ENCODE measurements around the gene CLDN15. TPM values are rescaled to one million over a fixed set of nuclear protein-coding genes. Genes with fewer than 3 reads are reported as not detected.
"Not testable (repeated sequence)": the region's sequence is repeated elsewhere in the genome, so short reads cannot be mapped to it uniquely, and the experiment has no call there.

The CLDN15 gene
- total RNA-seq, 2 experiments from 2014 or later: 17.8 to 31.9 TPM

- intact Hi-C loops (cut with micrococcal nuclease; ENCODE audit: unreplicated experiment): no loop called here
- CTCF ChIA-PET (ENCODE audit: unreplicated experiment): no interaction called here
- TF ChIP-seq EZH2phosphoT487 (IDR thresholded peaks at IDR 0.05; ENCODE audit: borderline replicate concordance, low read depth, low read length) (no peak), CTCF (conservative IDR thresholded peaks at IDR 0.05; ENCODE audit: low read length) (no peak)
Observed at GRCh38 chr7:101269664-101270063, 32.1 kb upstream of the CLDN15 start.

GRCh38 chr7:101265622-101266516 lies 28.3 kb upstream of the CLDN15 start:
- no peak for DNase-seq (ENCODE audit: low spot score)
- no peak for TF ChIP-seq CTCF (conservative IDR thresholded peaks at IDR 0.05; ENCODE audit: low read length)
- TF ChIP-seq EZH2phosphoT487 (IDR thresholded peaks at IDR 0.05; ENCODE audit: borderline replicate concordance, low read depth, low read length): no peak
- Histone ChIP-seq H3K9me3 (ENCODE audit: low read length) (no peaks in the 10 kb centered on the region), H4K20me1 (ENCODE audit: insufficient read depth, low read length) (no peaks in the 10 kb centered on the region), H2AFZ (ENCODE audit: low read length) (no peak overlapping the region), H3K4me3 (ENCODE audit: low read depth, low read length, poor library complexity, severe bottlenecking) (no peak overlapping the region), H3K9me2 (ENCODE audit: insufficient read depth, low read length) (no peaks in the 10 kb centered on the region), H3K4me1 (ENCODE audit: insufficient read depth, low read length, poor library complexity, severe bottlenecking) (no peaks in the 10 kb centered on the region), H3K27ac (ENCODE audit: low read depth, low read length, poor library complexity, severe bottlenecking) (no peak overlapping the region), H3K79me2 (ENCODE audit: insufficient read depth, low read depth, low read length) (no peaks in the 10 kb centered on the region), H3K4me2 (ENCODE audit: low read length) (no peak overlapping the region), H3K36me3 (ENCODE audit: insufficient read depth, low read length) (no peaks in the 10 kb centered on the region)
- BruUV-seq (replicated peaks): no TSS peak
- POLR2A ChIA-PET: interaction anchor here (0.6 kb wide), 2 partner anchors 55 to 124 kb away, joined by 3 to 6 read pairs; no protein-coding TSS in a partner anchor
- intact Hi-C loops (cut with micrococcal nuclease; ENCODE audit: unreplicated experiment): no loop called here
- CTCF ChIA-PET (ENCODE audit: unreplicated experiment): interaction anchor here (1.1 kb wide), 1 partner anchor 17 kb away, joined by 3 read pairs; no protein-coding TSS in a partner anchor

More at GRCh38 chr7:101269664-101270063, 32.1 kb upstream of the CLDN15 start:
- Histone ChIP-seq H3K4me1 (ENCODE audit: insufficient read depth, low read length, poor library complexity, severe bottlenecking) (no peaks in the 10 kb centered on the region), H3K79me2 (ENCODE audit: insufficient read depth, low read depth, low read length) (no peaks in the 10 kb centered on the region), H3K36me3 (ENCODE audit: insufficient read depth, low read length) (no peaks in the 10 kb centered on the region), H2AFZ (ENCODE audit: low read length) (no peak overlapping the region), H3K27ac (ENCODE audit: low read depth, low read length, poor library complexity, severe bottlenecking) (no peak overlapping the region), H3K9me3 (ENCODE audit: low read length) (no peaks in the 10 kb centered on the region), H3K4me2 (ENCODE audit: low read length) (no peak overlapping the region), H3K9me2 (ENCODE audit: insufficient read depth, low read length) (no peaks in the 10 kb centered on the region), H4K20me1 (ENCODE audit: insufficient read depth, low read length) (no peaks in the 10 kb centered on the region), H3K4me3 (ENCODE audit: low read depth, low read length, poor library complexity, severe bottlenecking) (no peak overlapping the region)
- BruUV-seq (replicated peaks): no TSS peak
- POLR2A ChIA-PET: no interaction called here
- DNase-seq (ENCODE audit: low spot score): no peak

GRCh38 chr7:101264102-101264706 lies 26.6 kb upstream of the CLDN15 start:
- H3K4me2 ChIP-seq (ENCODE audit: low read length); POLR2A ChIA-PET; H3K9me2 ChIP-seq (ENCODE audit: insufficient read depth, low read length); H2AFZ ChIP-seq (ENCODE audit: low read length); H3K9me3 ChIP-seq (ENCODE audit: low read length); BruUV-seq (replicated peaks); H3K36me3 ChIP-seq (ENCODE audit: insufficient read depth, low read length); H3K4me3 ChIP-seq (ENCODE audit: low read depth, low read length, poor library complexity, severe bottlenecking); H3K4me1 ChIP-seq (ENCODE audit: insufficient read depth, low read length, poor library complexity, severe bottlenecking); H3K79me2 ChIP-seq (ENCODE audit: insufficient read depth, low read depth, low read length); CTCF ChIA-PET (ENCODE audit: unreplicated experiment); DNase-seq (ENCODE audit: low spot score); intact Hi-C loops (cut with micrococcal nuclease; ENCODE audit: unreplicated experiment); H4K20me1 ChIP-seq (ENCODE audit: insufficient read depth, low read length); H3K27ac ChIP-seq (ENCODE audit: low read depth, low read length, poor library complexity, severe bottlenecking): not testable (repeated sequence)

Measured in OCI-LY7 (cell line).